GM18520 (cell line): ENCODE data around the gene CABP2.
"Not testable (repeated sequence)": the region's sequence is repeated elsewhere in the genome, so short reads cannot be mapped to it uniquely, and the experiment has no call there.

Experiments used
- ATAC-seq: cut with Tn5 transposase; IDR thresholded peaks from one replicate; pipeline ENCODE4 v1.9.1; 2021; ENCODE audit not compliant: unreplicated experiment

Gene CABP2

GRCh38 chr11:67539550-67539949 lies 16.3 kb upstream of the CABP2 start:
- ATAC-seq: no peak

- ATAC-seq: no peak
These were observed 15.7 kb upstream of the CABP2 start for GRCh38 chr11:67538823-67539505.

GRCh38 chr11:67538306-67538705 lies 15.1 kb upstream of the CABP2 start:
- no peak for ATAC-seq

GRCh38 chr11:67535561-67535960 lies 12.3 kb upstream of the CABP2 start:
- no peak for ATAC-seq

DNA sequence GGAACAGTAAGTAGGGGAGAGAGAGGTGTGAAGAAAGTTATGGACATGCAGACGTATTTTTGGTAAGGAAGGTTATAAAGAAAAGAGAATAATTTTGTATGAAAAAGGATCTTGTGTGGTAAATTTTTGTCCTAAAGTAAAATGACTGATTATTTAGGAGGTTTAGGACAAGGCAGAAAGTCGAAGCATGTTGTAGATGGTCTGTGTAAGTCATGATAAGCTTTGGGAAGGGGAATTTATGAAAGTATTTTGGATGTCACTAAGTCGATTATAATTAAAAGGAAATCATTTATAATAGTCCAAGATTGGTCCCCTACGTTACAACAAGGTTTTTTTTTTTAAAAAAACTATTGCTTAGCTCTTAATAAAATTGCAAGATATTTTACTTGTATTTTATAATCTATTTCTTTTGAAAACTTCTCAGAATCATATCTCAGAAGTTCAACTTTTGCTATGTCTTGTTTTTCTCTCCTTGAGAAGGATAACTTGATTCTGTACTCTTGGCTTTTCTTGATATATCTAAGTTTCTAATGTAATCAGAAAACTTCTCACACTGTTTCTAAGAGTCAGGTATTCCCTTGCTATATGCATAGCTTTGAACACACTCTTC lies 10.9 kb upstream of the CABP2 start:
- no peak for ATAC-seq

DNA sequence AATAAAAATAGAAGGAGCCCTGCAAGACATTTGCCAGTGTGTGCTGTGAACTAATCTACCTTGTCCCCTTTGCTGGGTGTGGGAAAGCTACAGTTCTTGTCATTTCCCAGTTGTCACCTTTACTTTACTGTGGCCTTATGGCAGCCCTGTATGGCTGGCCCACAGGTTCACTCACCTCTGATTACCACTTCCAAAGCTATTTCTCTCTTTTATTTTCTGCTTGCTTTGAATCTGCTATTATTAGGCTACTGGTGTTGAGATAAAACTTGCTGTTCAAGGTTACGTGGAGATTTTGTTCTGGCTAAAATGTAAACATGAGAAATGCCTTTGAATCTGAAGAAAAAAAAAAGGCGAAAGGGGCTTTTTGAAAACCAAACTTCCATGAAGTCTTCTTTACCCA lies 9.6 kb upstream of the CABP2 start:
- no peak for ATAC-seq

GRCh38 chr11:67530282-67530592 lies 7.0 kb upstream of the CABP2 start:
- no peak for ATAC-seq

DNA sequence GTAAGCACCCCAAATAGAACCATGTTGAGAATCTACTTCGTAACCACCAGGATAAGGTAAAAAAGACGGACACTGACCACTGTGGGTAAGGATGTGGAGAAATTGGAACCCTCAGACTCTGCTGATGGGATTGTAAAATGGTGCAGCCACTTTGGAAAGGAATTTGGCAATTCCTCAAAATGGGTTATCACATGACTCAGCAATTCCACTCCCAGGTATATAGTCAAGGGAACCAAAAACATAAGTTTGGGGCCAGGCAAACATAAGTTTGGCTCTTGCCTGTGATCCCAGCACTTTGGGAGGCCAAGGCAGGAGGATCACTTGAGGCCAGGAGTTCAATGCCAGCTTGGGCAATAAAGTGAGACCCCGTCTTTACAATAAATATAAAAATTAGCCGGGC lies 5.1 kb upstream of the CABP2 start:
- ATAC-seq: no peak

GRCh38 chr11:67525275-67525976 lies 2.2 kb upstream of the CABP2 start:
- ATAC-seq: no peak

DNA sequence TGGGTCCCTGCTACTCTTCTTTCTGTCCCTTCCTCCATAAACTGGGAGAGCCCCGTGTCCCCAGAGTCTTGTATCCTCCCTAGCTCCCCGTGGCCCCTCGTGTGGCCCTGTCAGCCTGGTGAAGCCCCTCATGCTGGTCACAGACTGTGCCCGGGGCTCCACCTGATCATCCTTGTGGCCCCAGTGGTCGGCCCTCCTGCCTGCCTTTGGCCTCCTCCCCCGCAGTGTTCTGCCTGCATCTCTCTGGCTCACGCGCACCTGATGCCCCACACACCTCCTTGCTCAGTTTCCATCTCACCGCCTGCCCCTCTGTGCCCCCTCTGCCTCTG lies 1.2 kb upstream of the CABP2 start:
- ATAC-seq: no peak

DNA sequence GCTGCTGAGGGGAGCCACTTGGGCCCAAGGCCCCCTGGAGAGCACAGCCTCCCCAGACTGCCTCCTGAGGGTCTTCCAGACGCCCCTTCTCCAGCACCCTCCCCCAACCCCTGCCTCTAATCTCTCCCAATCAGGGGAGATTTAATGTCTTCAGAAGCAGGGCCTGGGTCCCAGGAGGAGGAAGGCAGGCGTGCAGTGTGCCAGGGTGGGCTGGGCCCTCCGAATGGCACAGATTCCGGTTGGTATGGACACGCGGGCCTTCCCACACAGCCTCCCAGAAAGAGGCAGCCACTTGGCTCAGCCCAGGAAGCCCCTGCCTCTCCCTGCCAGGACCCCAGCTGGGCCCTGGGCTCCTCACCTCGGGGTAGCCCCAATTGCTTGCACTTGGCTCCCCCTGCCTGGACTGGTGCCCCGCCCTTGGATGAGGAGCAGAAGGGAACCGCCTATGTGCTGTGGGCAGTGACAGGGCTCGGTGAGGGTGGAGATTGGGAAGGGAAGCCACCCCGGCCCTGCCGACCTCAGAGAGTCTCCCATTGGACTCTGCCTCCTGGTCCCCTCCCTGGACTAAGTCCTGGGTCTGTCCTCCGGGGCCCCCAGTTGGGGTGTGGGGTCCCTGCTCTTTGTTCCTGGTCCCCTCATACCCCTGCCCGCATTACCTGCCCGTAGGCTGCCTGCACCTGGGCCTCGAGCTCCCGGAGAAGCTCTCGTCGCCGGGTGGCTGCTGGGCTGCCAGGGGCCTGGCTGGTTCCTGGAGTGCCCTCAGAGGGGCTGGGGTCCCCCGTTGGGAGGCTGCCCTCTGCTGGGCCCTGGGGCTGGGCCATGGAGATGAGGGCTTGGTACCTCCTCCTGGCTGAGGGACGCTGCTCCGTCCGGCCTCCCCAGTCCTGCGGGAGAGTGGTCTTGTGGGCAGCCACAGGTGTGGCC lies 572 bp upstream of the CABP2 start:
- no peak for ATAC-seq

DNA sequence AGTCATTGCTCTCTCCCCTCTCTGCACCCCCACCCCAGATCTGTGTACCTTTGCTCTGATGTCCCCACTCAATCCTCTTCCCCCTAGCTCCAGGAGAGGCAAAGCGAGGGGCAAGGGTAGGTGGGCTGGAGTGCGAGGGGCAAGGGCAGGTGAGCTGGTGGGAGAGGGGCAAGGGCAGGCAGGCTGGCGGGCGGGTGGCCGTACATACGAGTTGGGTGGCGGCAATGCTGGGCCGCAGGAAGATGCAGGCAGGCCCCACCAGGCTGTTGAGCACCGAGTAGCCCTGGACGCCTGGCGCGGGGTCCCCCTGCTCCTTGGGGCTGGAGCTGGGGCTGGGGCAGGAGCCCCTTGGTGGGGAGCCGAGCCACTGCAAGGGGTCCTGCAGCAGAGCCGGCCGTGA lies 908 bp downstream of the CABP2 start:
- ATAC-seq: no peak

GRCh38 chr11:67521924-67522323 lies 1.3 kb downstream of the CABP2 start:
- ATAC-seq: no peak

DNA sequence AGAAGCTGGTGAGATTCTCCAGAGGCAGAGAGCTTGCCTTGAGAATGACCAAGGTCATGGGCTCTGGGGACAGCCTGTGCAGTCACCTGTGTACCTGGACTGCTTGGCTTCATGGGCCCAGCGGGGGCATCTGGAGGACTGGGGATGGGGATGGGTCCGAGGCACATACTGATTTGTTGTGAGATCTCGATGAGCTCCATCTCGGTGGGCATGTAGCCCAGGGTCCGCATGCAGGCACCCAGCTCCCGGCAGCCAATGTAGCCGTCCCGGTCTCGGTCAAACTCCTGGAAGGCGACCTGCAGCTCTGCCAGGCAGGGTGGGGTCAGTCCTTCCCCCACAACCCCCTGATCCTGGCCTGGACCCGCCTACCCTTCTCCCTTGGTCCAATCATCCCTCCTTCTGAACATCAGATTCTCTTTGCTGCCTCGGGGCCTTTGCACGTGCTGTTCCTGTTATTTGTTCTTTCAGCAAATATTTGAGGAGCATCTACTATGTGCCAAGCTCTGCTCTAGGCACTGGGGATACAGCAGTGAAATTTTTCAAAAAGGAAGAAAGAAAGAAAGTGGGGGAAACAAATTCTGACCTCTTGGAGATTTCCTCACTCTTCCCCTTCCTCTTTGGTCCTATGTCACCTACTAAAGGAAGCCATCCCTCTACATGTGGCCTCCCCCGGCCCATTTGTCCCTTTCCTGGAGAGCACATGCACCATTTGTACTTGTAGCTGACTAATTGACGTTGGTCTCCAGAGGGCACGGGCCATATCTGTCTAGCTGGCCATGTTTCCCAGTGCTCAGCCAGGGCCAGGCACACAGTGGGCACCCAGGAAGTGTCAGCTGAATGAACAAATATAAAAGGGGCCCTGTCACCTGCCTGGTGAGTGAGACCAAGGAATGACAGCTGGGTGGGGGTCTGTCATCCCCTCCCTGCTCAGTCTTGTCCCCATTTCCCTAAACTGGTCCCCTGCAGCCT lies 2.1 kb downstream of the CABP2 start:
- ATAC-seq: no peak

- no peak for ATAC-seq
These were observed 3.5 kb downstream of the CABP2 start for GRCh38 chr11:67519726-67520125.

- ATAC-seq: no peak
These were observed 5.3 kb downstream of the CABP2 start for GRCh38 chr11:67517784-67518552.

- ATAC-seq: no peak
These were observed 6.4 kb downstream of the CABP2 start for GRCh38 chr11:67516806-67517205.

- ATAC-seq: no peak
These were observed 9.1 kb downstream of the CABP2 start for GRCh38 chr11:67514116-67514515.

DNA sequence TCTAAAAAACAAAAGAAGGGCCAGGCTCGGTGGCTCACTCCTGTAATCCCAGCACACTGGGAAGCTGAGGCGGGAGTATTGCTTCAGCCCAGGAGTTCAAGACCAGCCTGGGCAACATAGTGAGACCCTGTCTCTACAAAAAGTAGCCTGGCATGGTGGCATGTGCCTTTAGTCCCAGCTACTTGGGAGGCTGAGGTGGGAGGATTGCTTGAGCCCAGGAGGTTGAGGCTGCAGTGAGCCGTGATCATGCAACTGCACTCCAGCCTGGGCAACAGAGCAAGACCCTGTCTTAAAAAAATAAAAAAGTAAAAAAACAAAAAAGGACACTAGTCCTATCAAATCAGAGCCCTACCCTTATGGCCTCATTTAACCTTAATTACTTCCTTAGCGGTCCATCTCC lies 11.7 kb downstream of the CABP2 start:
- ATAC-seq: not testable (repeated sequence)

DNA sequence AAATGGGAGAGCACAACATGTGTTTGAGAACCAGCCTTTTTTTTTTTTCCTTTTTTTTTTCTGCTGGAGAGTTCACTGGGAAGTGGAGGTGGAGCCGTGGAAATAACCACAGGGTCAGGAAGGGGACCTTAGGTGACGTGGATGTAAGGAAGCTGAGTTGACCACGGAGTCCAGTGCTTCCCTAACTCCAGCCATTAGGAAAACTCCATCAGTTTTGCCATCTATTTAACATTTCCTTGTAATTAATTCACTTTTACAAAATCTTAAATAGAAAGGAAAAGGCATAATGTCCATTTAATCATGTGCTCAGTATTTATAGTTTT lies 13.3 kb downstream of the CABP2 start:
- ATAC-seq: no peak
